ENCODE results near the gene RPL27.
"Not testable (repeated sequence)": the region's sequence is repeated elsewhere in the genome, so short reads cannot be mapped to it uniquely, and the experiment has no call there.

RPL27 gene

GRCh38 chr17:42991471-42991870 lies 6.7 kb upstream of the RPL27 start:
- no peak for FAIRE-seq

GRCh38 chr17:42992872-42993271 lies 5.3 kb upstream of the RPL27 start:
- DNase-seq (ENCODE audit: insufficient read length, low spot score): no peak
- peak; percentile 54 for FAIRE-seq

More at GRCh38 chr17:42991471-42991870, 6.7 kb upstream of the RPL27 start:
- DNase-seq (ENCODE audit: insufficient read length, low spot score): no peak

- not testable (repeated sequence) for FAIRE-seq; DNase-seq (ENCODE audit: insufficient read length, low spot score)
Observed at GRCh38 chr17:42993913-42994312, 4.3 kb upstream of the RPL27 start.

- DNase-seq (ENCODE audit: insufficient read length, low spot score) (no peak), FAIRE-seq (no peak)
Observed at GRCh38 chr17:42997390-42997983, 732 bp upstream of the RPL27 start.

GRCh38 chr17:42999003-42999525 lies 845 bp downstream of the RPL27 start:
- DNase-seq (ENCODE audit: insufficient read length, low spot score) (no peak), FAIRE-seq (no peak)

GRCh38 chr17:43000894-43001293 lies 2.7 kb downstream of the RPL27 start:
- not testable (repeated sequence) for DNase-seq (ENCODE audit: insufficient read length, low spot score); FAIRE-seq

- no peak for DNase-seq (ENCODE audit: insufficient read length, low spot score)
- no peak for FAIRE-seq
Observed at GRCh38 chr17:43003542-43004172, 5.4 kb downstream of the RPL27 start.

GRCh38 chr17:43006639-43007551 lies 8.7 kb downstream of the RPL27 start, which contains the start of gene IFI35:
Gene IFI35 (plus strand): TSS chr17:43006784. CDS start chr17:43006948, 164 bp downstream.
- FAIRE-seq (no peak), DNase-seq (ENCODE audit: insufficient read length, low spot score) (peak; percentile 90)

GRCh38 chr17:43010667-43011308 lies 12.6 kb downstream of the RPL27 start:
- no peak for DNase-seq (ENCODE audit: insufficient read length, low spot score)
- no peak for FAIRE-seq

- DNase-seq (ENCODE audit: insufficient read length, low spot score): no peak
- FAIRE-seq: peak; percentile 57
Observed at GRCh38 chr17:43011728-43012472, 13.7 kb downstream of the RPL27 start.

- peak; percentile 57 for FAIRE-seq
- no peak for DNase-seq (ENCODE audit: insufficient read length, low spot score)
Observed at GRCh38 chr17:43013296-43013695, 15.1 kb downstream of the RPL27 start.

GRCh38 chr17:43014020-43014648 lies 15.9 kb downstream of the RPL27 start:
- no peak for DNase-seq (ENCODE audit: insufficient read length, low spot score)
- no peak for FAIRE-seq

- peak; percentile 9 for FAIRE-seq
- no peak for DNase-seq (ENCODE audit: insufficient read length, low spot score)
Observed at GRCh38 chr17:43014649-43015542, 16.7 kb downstream of the RPL27 start.

GRCh38 chr17:43015579-43015978 lies 17.4 kb downstream of the RPL27 start:
- FAIRE-seq (no peak), DNase-seq (ENCODE audit: insufficient read length, low spot score) (no peak)

- FAIRE-seq (no peak), DNase-seq (ENCODE audit: insufficient read length, low spot score) (no peak)
Observed at GRCh38 chr17:43016216-43016615, 18.0 kb downstream of the RPL27 start.

- no peak for DNase-seq (ENCODE audit: insufficient read length, low spot score)
- FAIRE-seq: peak; percentile 81
Observed at GRCh38 chr17:43018008-43018853, 20.0 kb downstream of the RPL27 start.

- FAIRE-seq: no peak
Observed at GRCh38 chr17:43018932-43019331, 20.7 kb downstream of the RPL27 start.

GRCh38 chr17:43019418-43019817 lies 21.2 kb downstream of the RPL27 start:
- no peak for FAIRE-seq
- no peak for DNase-seq (ENCODE audit: insufficient read length, low spot score)

More at GRCh38 chr17:43018932-43019331, 20.7 kb downstream of the RPL27 start:
- no peak for DNase-seq (ENCODE audit: insufficient read length, low spot score)

All from HTR-8/SVneo (cell line).